Endothelial cell of umbilical vein (primary cell): ENCODE results near the gene CAMSAP1. TPM values are rescaled to one million over a fixed set of nuclear protein-coding genes. Genes with fewer than 3 reads are reported as not detected.
"Not testable (repeated sequence)": the region's sequence is repeated elsewhere in the genome, so short reads cannot be mapped to it uniquely, and the experiment has no call there.

Experiments
- BruUV-seq: library from RNA; stranded (reverse); fragments of 400-500 nt; replicated peaks from 2 replicates; lab custom pipeline; 2021; lab: Mats Ljungman, UMichigan
- CTCF ChIA-PET: fragments of 300-600, 350-600 bp; sonication (Branson Sonifier 250); formaldehyde crosslinking; loops from one replicate; lab custom pipeline; 2021; ENCODE audit warnings: antibody characterized with exemption, inconsistent platforms; lab: Charles Lee
- POLR2A ChIA-PET: fragments of 300-600, 350-600 bp; sonication (Branson Sonifier 250); formaldehyde crosslinking; loops from one replicate; lab custom pipeline; 2021; ENCODE audit warnings: antibody characterized with exemption, inconsistent platforms; lab: Charles Lee
- DNase-seq: peaks from one replicate; pipeline ENCODE4 v3.0.0-alpha.2; 2011; ENCODE audit warnings: low read depth, low spot score
- FAIRE-seq: peaks from 2 replicates; lab custom pipeline; 2011; peaks lifted over from hg19 to GRCh38; lab: Jason Lieb, UNC
- H2AFZ ChIP-seq: 2 replicates; pipeline ENCODE4 v1.6.0; 2012; ENCODE audit warnings: low read depth, low read length, control low read depth, inconsistent platforms
- H3K27ac ChIP-seq: 2 replicates; pipeline ENCODE4 v1.5.1; 2011; ENCODE audit warnings: low read depth, mild to moderate bottlenecking, control low read depth, low read length, moderate library complexity; ENCODE audit not compliant: insufficient read depth
- H3K27me3 ChIP-seq, 2 experiments: 2 replicates each; pipeline versions ENCODE4 v1.6.0 to v1.6.1; 2011; ENCODE audit warnings: low read length in 2 of 2, mixed read lengths in 1 of 2; ENCODE audit not compliant: control insufficient read depth in 2 of 2, insufficient read depth in 2 of 2
- H3K36me3 ChIP-seq, 2 experiments: 2 replicates in 1 of 2; 3 replicates in 1 of 2; pipeline ENCODE4 v1.5.1; 2011; ENCODE audit warnings: low read length in 2 of 2, mild to moderate bottlenecking in 1 of 2, moderate library complexity in 1 of 2; ENCODE audit not compliant: control insufficient read depth in 2 of 2, insufficient read depth in 2 of 2; ENCODE audit errors: extremely low read depth in 1 of 2
- H3K4me1 ChIP-seq: 3 replicates; pipeline ENCODE4 v1.5.1; 2011; ENCODE audit warnings: mild to moderate bottlenecking, low read length; ENCODE audit not compliant: control insufficient read depth, insufficient read depth; ENCODE audit errors: extremely low read depth
- H3K4me2 ChIP-seq: 2 replicates; pipeline ENCODE4 v1.6.1; 2011; ENCODE audit warnings: low read length, control low read depth, mixed read lengths; ENCODE audit not compliant: insufficient read depth
- H3K4me3 ChIP-seq, 3 experiments: fragments of 200-600 bp in 1 of 3; sonication (generic), shearing (Covaris generic) in 1 of 3; replicated peaks in 1 of 3; 2 replicates each; pipeline ENCODE4 v1.5.1; 2011 to 2016; ENCODE audit warnings: control low read depth in 3 of 3, low read length in 3 of 3, mild to moderate bottlenecking in 2 of 3, inconsistent platforms in 1 of 3, low read depth in 1 of 3, moderate library complexity in 1 of 3; ENCODE audit not compliant: insufficient read depth in 1 of 3
- H3K79me2 ChIP-seq: 2 replicates; pipeline ENCODE4 v1.6.0; 2012; ENCODE audit warnings: low read length, inconsistent platforms; ENCODE audit not compliant: control insufficient read depth, insufficient read depth
- H3K9ac ChIP-seq: replicated peaks from 2 replicates; pipeline ENCODE3; 2011; ENCODE audit warnings: low read length, control low read depth; ENCODE audit not compliant: insufficient read depth; ENCODE audit errors: extremely low read depth
- H3K9me1 ChIP-seq: replicated peaks from 3 replicates; pipeline ENCODE4 v1.6.0; 2011; ENCODE audit warnings: mild to moderate bottlenecking, low read length; ENCODE audit not compliant: control insufficient read depth, insufficient read depth; ENCODE audit errors: extremely low read depth
- H3K9me3 ChIP-seq: replicated peaks from 2 replicates; pipeline ENCODE4 v1.5.1; 2012; ENCODE audit warnings: low read length, inconsistent platforms; ENCODE audit not compliant: control insufficient read depth, insufficient read depth
- H4K20me1 ChIP-seq: replicated peaks from 2 replicates; pipeline ENCODE3; 2011; ENCODE audit warnings: mild to moderate bottlenecking, low read length; ENCODE audit not compliant: control insufficient read depth, insufficient read depth; ENCODE audit errors: extremely low read depth
- EZH2 ChIP-seq: IDR thresholded peaks from 2 replicates; pipeline ENCODE4 v1.6.1; 2012; ENCODE audit warnings: borderline replicate concordance, low read depth, mild to moderate bottlenecking, moderate library complexity, low read length, inconsistent platforms; ENCODE audit not compliant: severe bottlenecking
- FOS ChIP-seq: IDR thresholded peaks from 2 replicates; pipeline ENCODE4 v1.6.1; 2011; ENCODE audit warnings: mild to moderate bottlenecking, low read length, moderate library complexity, borderline replicate concordance; ENCODE audit not compliant: insufficient read depth
- MYC ChIP-seq: IDR thresholded peaks from one replicate; pipeline ENCODE4 v1.6.1; 2011; ENCODE audit warnings: mild to moderate bottlenecking, low read depth, low read length
- POLR2A ChIP-seq: IDR thresholded peaks from 2 replicates; pipeline ENCODE4 v1.6.1; 2012; ENCODE audit warnings: low read depth, mild to moderate bottlenecking, control low read depth, low read length
- POLR2AphosphoS5 ChIP-seq: IDR thresholded peaks from 2 replicates; pipeline ENCODE4 v1.6.1; 2012; ENCODE audit warnings: low read depth, mild to moderate bottlenecking, control low read depth, low read length, moderate library complexity; ENCODE audit not compliant: insufficient read depth
- dilution Hi-C: fragments of 300-500 bp; cut with MboI; formaldehyde crosslinking; loops from one replicate; pipeline ENCODE4 v1.15.0; 2019; ENCODE audit warnings: low sequenced_read_pairs; ENCODE audit not compliant: extremely low pct_ligation_motif_present
- intact Hi-C: fragments of 100-400 bp; cut with micrococcal nuclease; formaldehyde crosslinking; loops from one replicate; pipeline ENCODE4 v1.10.0; 2022
- polyA plus RNA-seq, 4 experiments: library from polyadenylated mRNA; depleted of rRNA in 3 of 4; stranded (reverse) in 3 of 4; unstranded in 1 of 4; fragments of >200 nt; gene quantifications; 2 replicates each; pipeline versions ENCODE4 v1.2.1 to v1.2.3, GENCODE V29; 2011 to 2012; ENCODE audit warnings: missing spikeins in 1 of 4
- total RNA-seq: library from RNA; stranded (reverse); gene quantifications from 2 replicates; pipeline ENCODE4 v1.2.3, GENCODE V29; 2021
- TF ChIP-seq, protein P1 (sequence below), 2 donors: IDR thresholded peaks; 1 replicate in 1 of 2; 2 replicates in 1 of 2; pipeline ENCODE4 v1.5.1; 2011; ENCODE audit warnings: low read length in 2 of 2, mild to moderate bottlenecking in 2 of 2, moderate library complexity in 2 of 2, control low read depth in 1 of 2, inconsistent platforms in 1 of 2, low read depth in 1 of 2; ENCODE audit not compliant: insufficient read depth in 1 of 2; ENCODE audit errors: extremely low read depth in 1 of 2

Gene CAMSAP1
- total and polyA plus RNA-seq, 2 donors (not counting 3 experiments of a cell fraction or from before 2014, with no cell fraction given): 8.1 to 25.5 TPM

DNA sequence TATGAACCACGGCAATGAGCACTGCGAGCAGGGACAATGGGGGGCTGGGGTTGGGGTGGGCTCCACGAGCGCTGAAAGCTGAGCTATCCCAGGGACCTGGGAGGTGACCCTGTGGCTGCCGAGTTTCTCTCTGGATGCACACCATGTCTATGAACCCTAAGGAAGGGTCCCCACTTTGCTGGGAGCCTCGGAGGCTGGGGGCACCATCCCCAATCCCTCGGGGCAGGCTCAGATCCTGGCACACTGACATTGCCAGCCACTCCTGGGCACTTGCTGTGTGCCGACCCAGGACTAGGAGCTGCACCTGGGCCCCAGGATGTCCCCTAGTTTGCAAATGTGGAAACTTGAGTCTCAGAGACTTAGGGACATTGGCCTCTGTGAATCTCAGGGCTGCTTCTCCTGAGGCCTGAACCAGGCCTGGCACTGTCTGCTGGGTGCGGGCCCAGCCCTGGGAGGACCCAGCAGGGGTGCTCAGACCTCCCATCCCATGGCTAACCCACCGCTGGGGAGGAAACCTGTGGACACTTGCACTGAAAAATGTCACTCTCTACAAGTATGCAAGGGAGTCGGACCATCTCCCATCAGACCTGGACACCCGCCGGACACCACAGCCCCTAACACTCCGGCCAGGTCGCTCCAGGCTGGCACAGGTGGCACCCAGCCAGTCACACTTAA, 13.0 kb upstream of the CAMSAP1 start:
- Histone ChIP-seq H4K20me1 (no peaks in the 10 kb centered on the region), H3K9me3 (peaks cover 5% of the 10 kb centered on the region), H3K27me3 (no peaks in the 10 kb centered on the region), H3K27ac (no peak overlapping the region), H3K9me1 (no peaks in the 10 kb centered on the region), H3K79me2 (no peaks in the 10 kb centered on the region), H3K4me1 (no peaks in the 10 kb centered on the region), H3K9ac (no peak overlapping the region), H3K4me2 (no peak overlapping the region), H3K4me3 (no peak overlapping the region), H3K36me3 (no peaks in the 10 kb centered on the region), H2AFZ (no peak overlapping the region)
- ChIA-PET CTCF (interaction anchor here (1.0 kb wide), 1 partner anchor 15 kb away, joined by 3 read pairs; no protein-coding TSS in a partner anchor), POLR2A (no interaction called here)
- DNase-seq: no peak
- FAIRE-seq: no peak
- dilution Hi-C loops: no loop called here
- intact Hi-C loops: loop anchor here (10.0 kb wide), 1 partner anchor 316 kb away; no protein-coding TSS in a partner anchor
- TF ChIP-seq FOS (no peak), MYC (no peak), POLR2A (no peak)
- BruUV-seq: no TSS peak

DNA sequence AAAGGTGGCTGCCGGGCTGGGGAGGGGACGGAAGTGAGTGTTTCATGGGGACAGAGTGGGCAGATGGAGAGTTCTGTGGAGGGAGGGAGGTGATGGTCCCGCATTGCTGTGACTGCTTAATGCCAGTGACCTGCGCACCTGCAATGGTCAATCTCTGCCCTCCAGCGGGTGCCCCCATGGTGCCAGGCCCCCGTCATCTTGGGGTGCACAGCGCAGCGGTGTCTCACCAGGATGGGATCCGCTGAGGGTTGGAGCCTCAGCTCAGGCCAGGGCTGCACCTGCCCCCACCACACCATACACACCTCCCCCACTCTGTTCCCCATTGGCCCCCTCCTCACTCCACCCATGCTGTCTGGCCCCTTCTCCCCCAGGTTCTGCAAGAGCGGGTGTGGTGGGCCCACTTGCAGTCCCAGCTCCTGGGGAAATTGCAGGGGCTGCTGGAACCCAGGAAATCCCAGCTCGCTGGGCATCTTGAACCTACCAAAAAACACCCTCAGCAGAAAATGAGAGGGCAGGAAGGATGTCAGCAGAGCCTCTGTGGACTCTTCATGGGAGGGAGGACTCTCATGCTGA, 12.1 kb upstream of the CAMSAP1 start:
- Histone ChIP-seq H3K4me1 (no peaks in the 10 kb centered on the region), H4K20me1 (no peaks in the 10 kb centered on the region), H3K27me3 (no peaks in the 10 kb centered on the region), H3K4me2 (no peak overlapping the region), H3K4me3 (no peak overlapping the region), H2AFZ (no peak overlapping the region), H3K9ac (no peak overlapping the region), H3K36me3 (peaks cover 0 to 2% of the 10 kb centered on the region in 2 experiments), H3K79me2 (no peaks in the 10 kb centered on the region), H3K9me1 (no peaks in the 10 kb centered on the region), H3K27ac (no peak overlapping the region), H3K9me3 (peaks cover 5% of the 10 kb centered on the region)
- dilution Hi-C loops (no loop called here), intact Hi-C loops (no loop called here)
- POLR2A ChIA-PET: no interaction called here
- TF ChIP-seq POLR2A (no peak), EZH2 (no peak), POLR2AphosphoS5 (no peak), MYC (no peak)
- TF ChIP-seq, protein P1, sequence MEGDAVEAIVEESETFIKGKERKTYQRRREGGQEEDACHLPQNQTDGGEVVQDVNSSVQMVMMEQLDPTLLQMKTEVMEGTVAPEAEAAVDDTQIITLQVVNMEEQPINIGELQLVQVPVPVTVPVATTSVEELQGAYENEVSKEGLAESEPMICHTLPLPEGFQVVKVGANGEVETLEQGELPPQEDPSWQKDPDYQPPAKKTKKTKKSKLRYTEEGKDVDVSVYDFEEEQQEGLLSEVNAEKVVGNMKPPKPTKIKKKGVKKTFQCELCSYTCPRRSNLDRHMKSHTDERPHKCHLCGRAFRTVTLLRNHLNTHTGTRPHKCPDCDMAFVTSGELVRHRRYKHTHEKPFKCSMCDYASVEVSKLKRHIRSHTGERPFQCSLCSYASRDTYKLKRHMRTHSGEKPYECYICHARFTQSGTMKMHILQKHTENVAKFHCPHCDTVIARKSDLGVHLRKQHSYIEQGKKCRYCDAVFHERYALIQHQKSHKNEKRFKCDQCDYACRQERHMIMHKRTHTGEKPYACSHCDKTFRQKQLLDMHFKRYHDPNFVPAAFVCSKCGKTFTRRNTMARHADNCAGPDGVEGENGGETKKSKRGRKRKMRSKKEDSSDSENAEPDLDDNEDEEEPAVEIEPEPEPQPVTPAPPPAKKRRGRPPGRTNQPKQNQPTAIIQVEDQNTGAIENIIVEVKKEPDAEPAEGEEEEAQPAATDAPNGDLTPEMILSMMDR (IDR thresholded peaks at IDR 0.05; ENCODE audit: extremely low read depth in 1 of 2, insufficient read depth in 1 of 2, low read depth in 1 of 2, low read length in 2 of 2): no peak
- CTCF ChIA-PET: no interaction called here
- no TSS peak for BruUV-seq
- FAIRE-seq: no peak
- DNase-seq: no peak

DNA sequence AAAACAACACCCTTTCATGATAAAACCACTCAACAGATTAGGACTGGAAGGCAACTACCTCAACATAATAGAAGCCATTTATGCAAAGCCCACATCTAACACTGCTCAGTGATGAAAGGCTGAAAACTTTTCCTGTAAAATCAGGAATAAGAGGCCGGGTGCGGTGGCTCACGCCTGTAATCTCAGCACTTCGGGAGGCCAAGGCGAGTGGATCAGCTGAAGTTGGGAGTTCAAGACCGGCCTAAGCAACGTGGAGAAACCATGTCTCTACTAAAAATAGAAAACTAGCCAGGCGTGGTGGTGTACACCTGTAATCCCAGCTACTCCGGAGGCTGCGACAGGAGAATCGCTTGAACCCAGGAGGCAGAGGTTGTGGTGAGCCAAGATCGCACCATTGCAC, 8.9 kb upstream of the CAMSAP1 start:
- DNase-seq, H3K27me3 ChIP-seq, H3K4me2 ChIP-seq, H2AFZ ChIP-seq, H3K36me3 ChIP-seq, H3K9me3 ChIP-seq, H3K79me2 ChIP-seq, CTCF ChIA-PET, dilution Hi-C loops, H3K27ac ChIP-seq, intact Hi-C loops, POLR2A ChIA-PET, H3K9ac ChIP-seq, H3K4me3 ChIP-seq, H3K9me1 ChIP-seq, H4K20me1 ChIP-seq, FAIRE-seq, H3K4me1 ChIP-seq: not testable (repeated sequence)
- TSS peak; percentile 5 for BruUV-seq
